SKM-1 (cell line): ENCODE measurements around the gene CBFA2T3.
"Not testable (repeated sequence)": the region's sequence is repeated elsewhere in the genome, so short reads cannot be mapped to it uniquely, and the experiment has no call there.

ENCODE experiments used
- DNase-seq: peaks from one replicate; lab custom pipeline; 2025; ENCODE audit not compliant: unreplicated experiment; lab: John Stamatoyannopoulos, UW

CBFA2T3 gene

DNA sequence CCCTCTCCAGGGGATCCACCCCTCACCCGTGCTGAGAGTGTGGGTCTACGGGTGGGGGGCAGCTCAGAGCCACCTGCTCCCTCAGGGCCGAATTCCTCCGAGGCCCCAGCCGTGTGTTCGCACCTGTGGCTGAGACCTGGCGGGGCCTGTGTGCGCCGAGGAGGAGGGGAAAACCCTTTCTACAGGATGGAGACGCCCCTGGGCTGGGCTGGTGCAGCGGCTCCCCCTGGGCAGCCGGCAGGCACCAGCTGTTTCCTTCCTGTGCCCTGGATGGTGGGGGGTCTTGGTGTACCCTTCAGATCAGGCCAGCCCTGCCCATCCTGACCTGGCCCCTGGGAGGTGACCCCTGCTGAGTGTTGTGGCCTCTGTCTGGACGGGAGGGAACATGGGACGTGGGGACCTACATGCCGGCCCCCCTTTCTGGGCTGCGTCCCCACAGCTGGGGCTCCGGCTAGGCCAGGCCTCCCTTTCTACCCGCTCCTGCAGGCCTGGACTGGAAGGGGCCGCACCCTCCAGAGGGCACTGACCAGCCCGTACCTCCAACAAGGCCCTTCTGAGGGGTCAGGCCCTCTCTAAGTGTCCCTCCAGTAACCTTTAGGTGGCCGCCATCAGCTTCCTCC lies 82.2 kb downstream of the CBFA2T3 start:
- DNase-seq = no peak

DNA sequence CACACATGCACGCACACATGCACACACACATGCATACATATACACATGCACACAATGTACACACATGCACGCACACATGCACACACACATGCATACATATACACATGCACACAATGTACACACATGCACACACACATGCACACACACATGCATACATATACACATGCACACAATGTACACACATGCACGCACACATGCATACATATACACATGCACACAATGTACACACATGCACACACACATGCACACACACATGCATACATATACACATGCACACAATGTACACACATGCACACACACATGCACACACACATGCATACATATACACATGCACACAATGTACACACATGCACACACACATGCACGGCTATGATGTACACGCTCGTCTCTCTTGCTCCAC lies 82.7 kb downstream of the CBFA2T3 start:
- DNase-seq = not testable (repeated sequence)

DNA sequence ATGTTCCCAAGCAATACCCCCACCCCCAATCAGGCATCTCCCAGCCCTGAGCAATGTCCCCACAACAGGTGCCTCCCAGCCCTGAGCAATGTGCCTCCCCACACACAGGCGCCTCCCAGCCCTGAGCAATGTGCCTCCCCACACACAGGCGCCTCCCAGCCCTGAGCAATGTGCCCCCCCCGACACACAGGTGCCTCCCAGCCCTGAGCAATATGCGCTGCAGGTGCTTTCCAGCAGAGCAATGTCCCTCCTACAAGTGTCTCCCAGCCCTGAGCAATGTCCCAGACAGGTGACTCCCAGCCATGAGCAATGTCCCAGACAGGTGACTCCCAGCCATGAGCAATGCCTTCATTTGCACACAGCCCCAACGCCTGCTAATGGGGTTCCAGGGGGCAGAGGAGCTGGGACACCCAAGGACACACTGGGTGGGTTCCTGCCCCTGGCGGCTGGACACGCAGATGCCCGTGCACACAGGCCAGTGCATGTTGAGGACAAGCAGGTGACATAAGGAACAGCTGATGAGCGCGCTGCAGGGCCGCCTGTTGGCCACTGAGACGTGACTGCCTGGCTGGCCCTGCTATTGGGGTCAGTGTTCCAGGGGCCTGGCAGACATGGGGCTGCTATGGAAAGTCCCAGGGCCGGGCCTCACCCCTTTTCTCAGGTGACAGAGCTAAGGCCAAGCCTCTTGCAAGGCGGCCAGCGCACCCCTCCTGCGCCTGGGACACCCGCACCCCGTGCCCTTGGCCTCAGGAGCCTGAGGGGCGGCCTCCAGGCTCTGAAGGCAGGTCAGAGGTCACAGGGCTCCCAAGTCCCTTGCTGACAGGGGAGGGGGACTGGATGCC lies 83.7 kb downstream of the CBFA2T3 start:
- DNase-seq = no peak

GRCh38 chr16:88892065-88892464 lies 84.9 kb downstream of the CBFA2T3 start:
- DNase-seq = no peak

GRCh38 chr16:88891083-88891482 lies 85.9 kb downstream of the CBFA2T3 start:
- DNase-seq = no peak

GRCh38 chr16:88889702-88890352 lies 87.2 kb downstream of the CBFA2T3 start:
- DNase-seq = not testable (repeated sequence)

GRCh38 chr16:88888461-88889387 lies 88.3 kb downstream of the CBFA2T3 start:
- no peak for DNase-seq

- DNase-seq = no peak
Measured at GRCh38 chr16:88888057-88888456, 89.0 kb downstream of the CBFA2T3 start.

DNA sequence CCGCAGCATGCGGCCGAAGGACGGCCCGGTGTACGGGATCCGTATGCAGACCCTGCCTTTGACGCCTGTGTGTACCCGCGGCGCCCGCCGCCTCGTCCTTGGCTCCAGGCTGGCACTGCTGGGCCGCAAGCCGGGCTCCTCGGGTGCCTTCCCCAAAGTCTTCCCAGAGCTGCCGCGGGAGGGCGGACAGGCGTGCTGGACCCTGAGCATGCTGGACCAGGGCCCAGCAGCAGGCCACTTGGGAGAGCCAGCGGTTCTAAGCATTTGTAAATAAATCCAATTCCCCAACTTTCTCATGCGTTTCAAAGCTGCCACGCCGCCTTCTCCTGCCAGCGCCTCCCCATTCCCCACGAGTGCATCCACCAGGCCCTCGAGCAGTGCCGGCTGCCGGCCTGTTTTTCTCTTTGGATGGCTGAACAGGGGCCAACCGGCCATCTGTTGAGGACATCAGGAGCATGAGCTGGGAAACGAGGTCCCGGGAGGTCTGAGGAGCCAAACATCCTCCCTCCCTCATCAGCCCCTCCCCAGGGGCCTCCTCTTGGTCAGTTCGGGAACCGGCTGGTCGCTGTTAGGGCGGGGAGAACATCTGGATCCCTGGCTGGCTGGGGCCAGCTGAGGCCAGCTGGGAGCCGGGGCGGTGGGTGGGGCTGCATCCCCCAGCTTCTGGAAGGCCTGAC lies 90.0 kb downstream of the CBFA2T3 start:
- DNase-seq = no peak

DNA sequence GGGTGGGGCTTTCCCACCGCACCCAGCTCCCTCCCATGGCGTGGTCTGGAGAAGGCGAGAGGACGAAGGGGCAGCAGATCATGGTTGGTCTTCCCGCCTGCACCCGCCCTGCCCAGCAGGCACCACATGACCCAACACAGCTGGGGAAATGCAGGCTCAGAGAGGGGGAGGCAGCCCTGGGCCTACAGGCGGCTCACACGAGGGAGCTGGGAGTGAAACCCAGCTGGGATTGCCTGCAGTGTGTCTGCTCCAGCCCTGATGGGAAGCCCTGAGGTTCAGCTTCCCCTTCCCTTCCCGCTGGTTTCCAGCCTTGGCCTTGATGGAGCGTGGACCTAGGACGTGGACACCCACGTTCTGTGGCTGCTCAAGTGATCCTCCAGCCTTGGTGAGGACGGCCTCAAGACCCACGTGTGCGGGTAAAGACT lies 90.6 kb downstream of the CBFA2T3 start:
- no peak for DNase-seq

DNA sequence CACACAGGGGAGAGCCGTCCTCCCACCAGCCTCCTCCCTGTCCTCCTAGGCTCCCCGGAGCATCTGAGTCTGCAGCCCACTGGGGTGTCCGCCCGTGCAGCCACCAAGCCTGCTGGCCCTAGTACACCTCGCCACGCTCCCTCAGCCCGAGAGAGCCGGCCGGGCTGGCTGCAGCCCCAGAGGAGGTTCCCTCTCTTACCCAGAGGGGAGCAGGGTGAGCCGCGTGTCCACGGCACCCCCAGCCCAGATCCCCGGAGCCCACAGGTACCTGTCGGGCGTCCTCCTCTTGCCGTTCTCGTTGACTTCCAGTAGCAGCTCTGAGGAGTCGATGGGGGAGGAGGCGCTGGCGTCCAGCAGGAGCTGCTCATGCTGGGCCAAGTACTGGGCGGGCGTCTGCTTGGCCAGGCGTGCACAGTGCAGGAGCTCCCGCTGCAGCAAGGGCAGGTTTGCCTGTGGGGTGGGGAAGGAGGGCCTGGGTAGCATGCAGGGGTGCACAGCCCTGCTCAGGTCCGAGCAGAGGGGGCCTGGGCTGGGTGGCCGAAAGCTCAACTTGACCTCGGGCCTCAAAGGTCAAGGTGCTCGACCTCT lies 91.2 kb downstream of the CBFA2T3 start:
- DNase-seq = no peak

DNA sequence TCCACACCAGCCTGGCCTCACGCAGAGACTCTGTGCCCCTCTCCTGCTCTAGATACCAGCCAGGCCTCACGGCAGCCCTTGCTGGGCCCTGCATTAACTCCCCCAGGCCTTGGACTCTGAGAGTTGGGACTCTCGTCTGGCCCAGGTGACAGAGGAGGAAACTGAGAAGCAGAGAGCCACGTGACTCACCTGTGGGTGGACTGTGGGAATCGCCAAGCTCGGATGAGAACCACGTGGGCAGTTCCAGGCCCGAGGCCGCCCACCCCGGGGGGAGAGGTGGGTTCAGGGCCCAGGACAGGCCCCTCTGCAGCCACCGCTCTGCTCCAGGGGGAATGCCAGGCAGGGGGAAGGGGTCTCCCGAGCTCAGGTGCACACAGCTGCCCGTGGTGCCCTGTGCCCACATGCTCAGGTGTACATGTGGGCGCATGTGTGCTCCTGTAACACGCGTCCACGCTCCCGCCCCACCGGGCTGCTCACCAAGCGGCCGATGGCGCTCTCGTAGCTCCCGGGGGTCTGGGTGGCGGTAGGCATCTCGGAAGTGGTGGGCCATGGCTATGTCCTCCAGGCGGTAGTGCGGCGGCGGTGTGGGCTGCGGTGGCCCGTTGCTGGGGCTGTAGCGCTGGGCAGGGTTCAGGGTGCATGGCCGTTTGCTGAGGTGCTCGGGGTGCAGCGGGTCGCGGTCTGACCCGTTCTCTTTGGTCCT lies 92.3 kb downstream of the CBFA2T3 start:
- no peak for DNase-seq

GRCh38 chr16:88883946-88884345 lies 93.1 kb downstream of the CBFA2T3 start:
- no peak for DNase-seq

DNA sequence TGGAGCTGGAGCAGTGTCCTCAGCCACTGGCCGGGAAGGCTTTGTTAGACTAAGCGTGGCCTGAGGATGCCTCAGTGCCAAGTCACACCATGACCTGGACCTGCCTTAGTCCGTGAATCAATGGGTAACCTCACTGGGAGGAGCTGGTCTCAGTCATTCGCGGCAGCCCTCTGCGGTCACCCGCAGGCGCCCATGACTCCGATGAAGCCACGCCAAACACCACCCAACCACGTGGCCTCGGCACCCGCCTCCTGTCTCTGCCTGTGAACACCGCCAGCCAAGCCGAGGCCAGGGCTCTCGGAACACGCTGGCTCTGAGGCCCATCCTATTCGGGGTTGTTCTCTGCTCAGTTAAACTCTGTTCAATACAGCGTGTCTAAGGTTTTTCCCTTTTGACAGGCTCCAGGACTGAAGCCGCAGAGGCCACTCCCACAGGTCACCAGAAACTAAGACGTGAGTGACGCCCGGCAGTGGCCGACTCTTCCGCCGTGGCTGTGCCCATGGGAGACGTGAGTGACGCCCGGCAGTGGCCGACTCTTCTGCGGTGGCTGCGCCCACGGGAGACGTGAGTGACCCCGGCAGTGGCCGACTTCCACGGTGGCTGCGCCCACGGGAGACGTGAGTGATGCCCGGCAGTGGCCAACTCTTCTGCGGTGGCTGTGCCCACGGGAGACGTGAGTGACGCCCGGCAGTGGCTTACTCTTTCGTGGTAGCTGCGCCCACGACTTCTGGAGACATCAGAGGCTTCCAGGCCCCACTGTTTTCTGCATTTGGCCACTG lies 93.7 kb downstream of the CBFA2T3 start:
- no peak for DNase-seq

DNA sequence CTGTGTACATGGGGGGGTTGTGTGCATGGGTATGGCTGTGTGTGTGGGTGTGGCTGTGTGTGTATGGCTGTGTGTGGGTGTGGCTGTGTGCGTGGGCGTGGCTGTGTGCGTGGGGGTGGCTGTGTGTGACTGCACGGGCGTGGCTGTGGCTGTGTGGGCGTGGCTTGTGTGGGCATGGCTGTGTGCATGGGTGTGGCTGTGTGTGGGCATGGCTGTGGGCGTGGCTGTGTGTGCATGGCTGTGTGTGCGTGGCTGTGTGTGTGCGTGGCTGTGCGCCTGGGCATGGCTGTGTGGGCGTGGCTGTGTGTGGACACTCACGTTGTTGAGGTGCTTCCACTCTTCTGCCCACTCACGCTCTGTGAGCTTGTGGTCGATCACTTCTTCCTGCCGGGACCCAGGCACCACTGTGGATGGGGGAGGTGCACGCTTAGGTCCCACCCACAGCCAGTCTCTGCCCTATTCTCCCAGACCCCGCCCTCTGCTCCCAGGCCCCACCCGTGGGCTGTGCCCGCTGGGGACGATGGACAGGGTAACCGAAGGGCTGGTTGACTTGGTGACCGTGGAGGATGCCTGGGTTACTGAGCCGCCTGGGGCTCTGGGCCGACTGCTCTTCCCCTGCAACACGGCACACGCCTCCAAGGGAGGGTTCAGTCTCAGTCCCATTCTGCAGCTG lies 94.5 kb downstream of the CBFA2T3 start:
- no peak for DNase-seq

DNA sequence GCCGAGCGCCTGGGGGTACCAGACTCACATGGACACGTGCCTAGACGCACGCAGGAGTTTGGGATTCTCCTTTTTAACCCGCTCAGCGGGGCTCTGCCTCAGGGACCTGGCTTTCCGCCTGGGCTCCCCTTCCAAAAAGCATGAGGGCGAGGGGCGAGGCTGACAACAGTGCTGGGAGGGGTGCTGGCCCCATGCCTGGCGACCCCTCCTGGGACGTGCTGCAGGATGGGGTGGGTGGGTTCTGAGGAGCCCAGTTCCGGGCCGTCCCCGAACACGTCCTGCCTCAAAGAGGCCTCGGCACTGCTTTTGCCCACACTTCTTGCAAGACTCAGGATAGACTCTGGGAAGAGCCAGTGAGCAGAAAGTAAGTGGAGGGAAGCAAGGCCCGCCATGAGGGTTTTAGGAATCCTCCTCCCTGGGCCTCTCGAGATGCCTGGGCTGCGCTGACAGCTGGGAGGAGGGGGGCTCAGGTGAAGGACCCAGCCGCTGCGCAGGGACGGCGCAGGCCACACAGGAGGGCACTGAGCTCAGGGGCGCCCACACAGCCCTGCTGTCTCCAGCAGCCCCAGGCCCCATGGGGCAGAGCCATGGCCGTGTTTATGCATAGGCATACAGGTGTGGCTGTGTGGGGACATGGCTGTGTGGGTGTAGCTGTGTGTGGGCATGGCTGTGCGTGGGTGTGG lies 95.2 kb downstream of the CBFA2T3 start:
- DNase-seq = no peak

- DNase-seq = no peak
Measured at GRCh38 chr16:88881007-88881615, 95.9 kb downstream of the CBFA2T3 start.
